K562 treated with DMSO at 1 percent for 4 hours (cell line): ENCODE results near the gene TMEM267. TPM values are rescaled to one million over a fixed set of nuclear protein-coding genes. Genes with fewer than 3 reads are reported as not detected.

Source experiments
- total RNA-seq: library from RNA; unstranded; fragments of 300-600 nt; gene quantifications from 2 replicates; pipeline ENCODE4 v1.2.3, GENCODE V29; 2022; ENCODE audit not compliant: insufficient read depth

The TMEM267 gene, protein sequence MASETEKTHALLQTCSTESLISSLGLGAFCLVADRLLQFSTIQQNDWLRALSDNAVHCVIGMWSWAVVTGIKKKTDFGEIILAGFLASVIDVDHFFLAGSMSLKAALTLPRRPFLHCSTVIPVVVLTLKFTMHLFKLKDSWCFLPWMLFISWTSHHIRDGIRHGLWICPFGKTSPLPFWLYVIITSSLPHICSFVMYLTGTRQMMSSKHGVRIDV
- total RNA-seq, result 7.5 and 11.8 TPM in 2 replicates

DNA sequence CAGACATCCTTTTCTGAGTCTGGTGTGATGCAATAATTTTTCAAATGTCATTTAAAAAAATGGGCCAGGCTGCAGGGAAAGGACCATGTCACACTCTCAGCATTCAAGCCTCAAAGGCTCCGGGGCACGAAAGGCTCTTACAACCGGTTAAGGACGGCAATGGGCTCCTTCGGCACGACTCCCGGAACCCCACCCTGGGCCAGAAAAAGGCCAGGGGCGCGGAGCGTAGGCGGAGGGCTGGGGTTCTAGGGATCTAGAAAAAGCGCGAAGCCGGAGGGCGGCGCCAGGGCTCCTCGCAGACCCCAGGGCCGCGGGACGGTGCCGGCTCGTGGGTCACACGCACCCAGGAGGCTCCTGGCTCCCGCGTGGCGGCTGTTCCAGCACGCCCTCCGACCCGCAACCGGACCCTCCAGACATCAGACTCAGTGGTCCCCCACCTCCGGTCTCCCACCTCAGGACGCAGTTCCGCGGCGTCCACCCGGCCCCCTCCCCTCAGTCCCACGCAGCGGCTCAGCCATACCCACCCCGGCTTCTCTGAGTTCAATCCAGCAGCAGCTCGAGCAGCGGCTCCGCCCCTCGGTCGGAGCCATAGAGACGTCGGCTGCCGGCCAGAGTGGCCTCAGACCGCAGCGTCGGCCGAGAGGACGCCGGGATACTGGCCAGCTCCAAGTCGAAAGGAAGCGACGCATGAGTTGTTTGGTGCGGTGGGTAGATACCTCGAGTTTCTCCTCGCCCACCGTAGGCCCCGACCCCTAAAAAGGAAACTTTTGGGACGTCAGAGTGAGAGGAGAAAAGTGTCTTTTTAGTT lies at the start of gene TMEM267:
TSS of gene TMEM267 (minus strand) at position 568 of the 808 bp plus-strand sequence. CDS start 29,896 bp downstream, outside the sequence.

DNA sequence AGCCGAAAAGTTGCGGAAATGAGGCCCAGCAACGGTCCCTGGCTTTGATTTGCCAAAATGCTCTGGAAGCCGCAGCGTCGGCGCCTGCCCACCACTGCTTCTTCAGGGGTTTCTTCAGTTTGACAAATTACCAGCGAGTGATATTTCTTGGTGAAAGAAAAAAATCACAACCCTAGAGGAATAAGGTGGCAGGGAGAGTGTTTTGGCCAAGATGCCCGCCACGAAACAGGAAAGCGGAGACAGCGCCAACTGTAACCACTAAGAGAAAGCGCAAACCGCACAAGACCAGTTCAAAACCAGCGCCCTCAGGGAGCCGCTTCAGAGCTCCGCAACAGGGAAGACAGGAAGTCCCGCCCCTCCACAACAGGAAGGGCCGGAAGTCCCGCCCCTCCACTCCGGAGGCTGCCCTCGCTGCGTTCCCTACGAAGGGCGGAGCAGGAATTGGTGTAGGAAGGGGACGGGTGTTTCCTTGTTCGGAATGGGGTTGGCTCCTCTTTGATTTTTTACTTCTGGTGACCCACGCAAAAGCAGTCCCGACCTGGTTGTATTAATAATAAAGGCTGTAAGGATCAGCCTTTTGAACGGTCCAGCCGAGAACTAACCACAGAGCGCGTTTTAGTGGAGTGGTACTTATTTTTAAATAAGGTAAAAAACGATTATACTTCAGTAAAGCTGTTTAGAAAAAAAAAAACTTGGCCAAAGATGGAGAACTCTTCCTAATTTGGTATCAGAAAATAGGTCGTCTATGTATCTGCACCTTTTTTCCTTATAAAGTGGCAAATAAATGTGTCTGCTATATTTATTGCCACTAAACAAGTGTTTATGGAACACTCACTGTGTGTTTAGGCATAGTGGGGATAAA lies 31.4 kb upstream of the TMEM267 start, which contains the start of gene C5orf34:
TSS of gene C5orf34 (minus strand) at position 333 of the 862 bp plus-strand sequence. CDS start 5,809 bp downstream, outside the sequence.

DNA sequence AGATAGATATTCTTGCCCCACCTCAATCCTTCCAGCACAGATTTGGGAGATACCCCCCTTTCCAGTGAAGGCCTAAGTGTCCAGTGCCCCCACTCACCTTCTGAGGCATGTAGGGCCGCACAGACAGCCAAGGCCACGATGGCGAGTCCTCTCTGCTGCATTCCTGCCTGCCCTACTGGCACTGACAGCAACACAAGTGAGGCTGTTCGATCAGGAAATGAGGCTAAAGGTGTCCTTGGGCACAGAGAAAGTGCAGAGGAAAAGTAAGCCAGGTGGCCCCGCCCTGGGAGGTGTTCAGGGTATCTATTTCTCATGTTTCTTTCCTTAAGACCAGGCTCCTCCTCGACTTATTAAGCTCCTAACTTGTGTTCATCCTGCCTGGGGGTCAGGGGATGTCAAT lies 71.5 kb downstream of the TMEM267 start, which contains the start of gene CCL28:
TSS of gene CCL28 (minus strand) at position 236 of the 400 bp plus-strand sequence. CDS start at position 161, 75 bp downstream.

Other genes starting within 250 kb of the TMEM267 start
- gene HMGCS1, start 170.5 kb downstream of the TMEM267 start, total RNA-seq, result 23.1 and 28.0 TPM in 2 replicates
- not detected in 2 replicates for gene CCL28, start 71.5 kb downstream of the TMEM267 start, total RNA-seq
- 6.2 and 7.9 TPM in 2 replicates for gene C5orf34, start 31.3 kb upstream of the TMEM267 start, total RNA-seq
- gene PAIP1, start 73.2 kb upstream of the TMEM267 start, total RNA-seq, result 58.2 and 64.0 TPM in 2 replicates
- 28.4 and 28.7 TPM in 2 replicates for gene NNT, start 119.3 kb upstream of the TMEM267 start, total RNA-seq